Ascending aorta (tissue), 2 donors: Measurements from ENCODE around the gene KCNA10. TPM values are rescaled to one million over a fixed set of nuclear protein-coding genes. Genes with fewer than 3 reads are reported as not detected.

Source experiments
- DNase-seq, 2 donors: peaks; one replicate each; pipeline ENCODE4 v3.0.0-alpha.2; 2019; ENCODE audit warnings: low spot score in 2 of 2
- H3K27ac ChIP-seq, 2 donors: fragments of 200-600 bp; sonication (generic); one replicate each; pipeline ENCODE4 v1.5.1; 2016 to 2017; ENCODE audit warnings: mild to moderate bottlenecking in 1 of 2
- H3K27me3 ChIP-seq: fragments of 200-600 bp; sonication (generic); one replicate; pipeline ENCODE4 v1.5.1; 2017
- H3K36me3 ChIP-seq, 2 donors: fragments of 200-600 bp; sonication (generic); one replicate each; pipeline ENCODE4 v1.5.1; 2016
- H3K4me1 ChIP-seq, 2 donors: fragments of 200-600 bp; sonication (generic); one replicate each; pipeline ENCODE4 v1.5.1; 2016 to 2017; ENCODE audit warnings: mild to moderate bottlenecking in 1 of 2
- H3K4me3 ChIP-seq, 2 donors: fragments of 200-600 bp; sonication (generic); one replicate each; pipeline ENCODE4 v1.5.1; 2016 to 2017; ENCODE audit warnings: mild to moderate bottlenecking in 1 of 2
- H3K9me3 ChIP-seq, 2 donors: fragments of 200-600 bp; sonication (generic); one replicate each; pipeline ENCODE4 v1.5.1; 2016
- intact Hi-C: fragments of 100-400 bp; cut with DNase I; formaldehyde crosslinking; loops from one replicate; pipeline ENCODE4 v1.15.1; 2023
- total RNA-seq: library from RNA; depleted of rRNA; stranded (reverse); fragments of >200 nt; gene quantifications from one replicate; pipeline ENCODE4 v1.1.0, GENCODE V29; 2016
- TF ChIP-seq, protein P1 (sequence below), 3 experiments: fragments of 200-600 bp in 2 of 3; fragments of 450-650 bp in 1 of 3; sonication (generic) in 2 of 3; IDR thresholded peaks; one replicate each; pipeline ENCODE4 v1.5.1; 2016 to 2019; ENCODE audit warnings: antibody characterized with exemption in 3 of 3, mild to moderate bottlenecking in 1 of 3, moderate library complexity in 1 of 3

The KCNA10 gene
- total RNA-seq, 1 donor from 2014 or later = not detected

DNA sequence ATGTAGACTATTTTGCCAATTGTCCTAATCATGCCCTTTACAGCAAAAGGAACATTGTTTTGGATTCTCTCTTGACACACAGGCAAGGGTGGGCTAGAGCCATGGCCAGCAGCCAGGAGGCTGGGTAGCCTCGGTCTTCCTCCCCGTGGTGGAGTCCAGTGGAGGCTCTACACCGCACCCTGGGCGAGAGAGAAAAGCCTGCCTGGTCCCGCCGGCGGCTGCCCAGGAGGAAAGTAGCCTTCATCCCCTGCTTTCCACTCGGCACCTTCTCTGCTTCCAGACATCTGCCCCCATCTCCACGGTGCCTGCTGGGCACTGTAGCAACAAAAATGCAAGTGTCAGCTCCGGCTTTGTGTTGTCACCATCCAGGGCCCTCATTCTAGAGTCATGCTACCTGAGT is 46.4 kb downstream of the KCNA10 start:
- intact Hi-C loops = no loop called here
- TF ChIP-seq, protein P1, sequence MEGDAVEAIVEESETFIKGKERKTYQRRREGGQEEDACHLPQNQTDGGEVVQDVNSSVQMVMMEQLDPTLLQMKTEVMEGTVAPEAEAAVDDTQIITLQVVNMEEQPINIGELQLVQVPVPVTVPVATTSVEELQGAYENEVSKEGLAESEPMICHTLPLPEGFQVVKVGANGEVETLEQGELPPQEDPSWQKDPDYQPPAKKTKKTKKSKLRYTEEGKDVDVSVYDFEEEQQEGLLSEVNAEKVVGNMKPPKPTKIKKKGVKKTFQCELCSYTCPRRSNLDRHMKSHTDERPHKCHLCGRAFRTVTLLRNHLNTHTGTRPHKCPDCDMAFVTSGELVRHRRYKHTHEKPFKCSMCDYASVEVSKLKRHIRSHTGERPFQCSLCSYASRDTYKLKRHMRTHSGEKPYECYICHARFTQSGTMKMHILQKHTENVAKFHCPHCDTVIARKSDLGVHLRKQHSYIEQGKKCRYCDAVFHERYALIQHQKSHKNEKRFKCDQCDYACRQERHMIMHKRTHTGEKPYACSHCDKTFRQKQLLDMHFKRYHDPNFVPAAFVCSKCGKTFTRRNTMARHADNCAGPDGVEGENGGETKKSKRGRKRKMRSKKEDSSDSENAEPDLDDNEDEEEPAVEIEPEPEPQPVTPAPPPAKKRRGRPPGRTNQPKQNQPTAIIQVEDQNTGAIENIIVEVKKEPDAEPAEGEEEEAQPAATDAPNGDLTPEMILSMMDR (IDR thresholded peaks at IDR 0.05) = no peak

DNA sequence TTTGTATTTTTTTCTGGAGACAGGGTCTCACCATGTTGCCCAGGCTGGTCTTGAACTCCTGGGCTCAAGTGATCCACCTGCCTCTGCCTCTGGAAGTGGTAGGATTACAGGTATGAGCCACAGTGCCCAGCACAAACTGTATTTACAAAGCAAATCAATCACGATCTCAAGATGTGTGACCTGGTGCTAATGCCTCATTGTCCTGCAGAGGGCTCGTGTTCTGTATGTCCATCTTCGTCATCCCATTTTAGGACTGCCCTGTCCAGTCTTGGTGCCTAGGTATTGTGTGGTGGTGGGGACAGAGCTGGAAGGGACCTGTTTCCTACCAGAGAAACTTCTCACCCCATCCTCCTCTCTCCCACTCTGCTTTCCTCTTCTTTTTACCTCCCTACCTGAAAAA is 47.8 kb downstream of the KCNA10 start:
- Histone ChIP-seq H3K36me3 (no peaks in the 10 kb centered on the region), H3K9me3 (no peaks in the 10 kb centered on the region), H3K27ac (no peak overlapping the region), H3K4me3 (no peak overlapping the region), H3K4me1 (no peaks in the 10 kb centered on the region), H3K27me3 (no peaks in the 10 kb centered on the region)
- TF ChIP-seq, protein P1 (IDR thresholded peaks at IDR 0.05) = no peak
- intact Hi-C loops = no loop called here
- DNase-seq = no peak

More for the DNA sequence above, 46.4 kb downstream of the KCNA10 start:
- H3K9me3 ChIP-seq = no peaks in the 10 kb centered on the region
- H3K4me3 ChIP-seq = no peak overlapping the region
- no peak for DNase-seq
- H3K36me3 ChIP-seq = no peaks in the 10 kb centered on the region
- H3K27ac ChIP-seq = no peak overlapping the region
- H3K27me3 ChIP-seq = no peaks in the 10 kb centered on the region
- H3K4me1 ChIP-seq = no peaks in the 10 kb centered on the region

Other genes with a start within 250 kb of the KCNA10 start
- gene RBM15, start 179.8 kb downstream of the KCNA10 start, total RNA-seq = 13.6 TPM
- gene SLC16A4, start 128.1 kb downstream of the KCNA10 start, total RNA-seq = 5.6 TPM
- gene LAMTOR5, start 111.5 kb downstream of the KCNA10 start, total RNA-seq = 21.7 TPM
- not detected for gene PROK1, start 68.0 kb downstream of the KCNA10 start, total RNA-seq
- gene KCNA2, start 87.2 kb upstream of the KCNA10 start, total RNA-seq = 9.4 TPM
- gene KCNA3, start 155.8 kb upstream of the KCNA10 start, total RNA-seq = not detected